ENCODE data around the gene USP6. TPM values are rescaled to one million over a fixed set of nuclear protein-coding genes. Genes with fewer than 3 reads are reported as not detected.
"Not testable (repeated sequence)": the region's sequence is repeated elsewhere in the genome, so short reads cannot be mapped to it uniquely, and the experiment has no call there.

USP6 gene
- total RNA-seq, 1 experiment from 2014 or later: 0.08 TPM

DNA sequence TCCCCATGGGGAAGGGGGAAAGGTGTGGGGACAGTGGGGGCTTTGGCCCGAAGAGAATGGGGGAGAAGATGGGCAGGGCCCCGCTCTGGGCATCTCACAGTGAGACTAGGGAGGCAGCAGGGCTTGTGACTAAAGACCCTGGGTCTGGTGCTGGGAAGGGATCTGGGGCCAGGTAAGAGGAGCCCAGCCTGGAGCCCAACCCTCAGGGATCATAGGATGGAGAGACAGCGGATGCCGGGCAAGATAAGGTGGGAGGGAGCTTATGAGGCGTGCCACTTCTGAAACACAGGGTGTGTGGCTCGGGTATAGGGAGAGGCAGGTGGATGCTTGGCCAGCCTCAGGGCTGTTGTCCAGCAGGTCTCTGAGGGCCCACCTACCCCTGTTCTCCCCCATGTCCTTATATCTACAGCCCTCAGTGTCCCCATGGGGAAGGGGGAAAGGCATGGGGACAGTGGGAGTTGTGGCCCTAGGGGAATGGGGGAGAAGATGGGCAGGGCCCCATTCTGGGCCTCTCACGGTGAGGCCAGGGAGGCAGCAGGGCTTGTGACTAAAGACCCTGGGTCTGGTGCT is 15.4 kb downstream of the USP6 start:
- Histone ChIP-seq H3K27ac (ENCODE audit: low read length) (no peak overlapping the region), H3K9me3 (ENCODE audit: control insufficient read depth, insufficient read depth, low read depth, low read length) (no peaks in the 10 kb centered on the region), H3K36me3 (ENCODE audit: control insufficient read depth, insufficient read depth, low read length) (no peaks in the 10 kb centered on the region), H3K4me1 (ENCODE audit: control insufficient read depth, insufficient read depth, low read length) (no peaks in the 10 kb centered on the region), H3K27me3 (ENCODE audit: control insufficient read depth, insufficient read depth, low read length) (no peaks in the 10 kb centered on the region), H3K4me3 (ENCODE audit: low read depth in 2 of 2, low read length in 2 of 2) (no peak overlapping the region)
- intact Hi-C loops (cut with micrococcal nuclease; ENCODE audit: unreplicated experiment): no loop called here
- ChIA-PET POLR2A (no interaction called here), CTCF (no interaction called here)
- in situ Hi-C loops (cut with HindIII; ENCODE audit: low pct_unique_long_range_greater_than_20kb, low sequenced_read_pairs): no loop called here
- no TSS peak for BruUV-seq (replicated peaks)
- DNase-seq (ENCODE audit: low read depth, low spot score): no peak
- ATAC-seq: no peak
- TF ChIP-seq POLR2AphosphoS5 (IDR thresholded peaks at IDR 0.05; ENCODE audit: low read depth, low read length): no peak
- TF ChIP-seq, protein P1, sequence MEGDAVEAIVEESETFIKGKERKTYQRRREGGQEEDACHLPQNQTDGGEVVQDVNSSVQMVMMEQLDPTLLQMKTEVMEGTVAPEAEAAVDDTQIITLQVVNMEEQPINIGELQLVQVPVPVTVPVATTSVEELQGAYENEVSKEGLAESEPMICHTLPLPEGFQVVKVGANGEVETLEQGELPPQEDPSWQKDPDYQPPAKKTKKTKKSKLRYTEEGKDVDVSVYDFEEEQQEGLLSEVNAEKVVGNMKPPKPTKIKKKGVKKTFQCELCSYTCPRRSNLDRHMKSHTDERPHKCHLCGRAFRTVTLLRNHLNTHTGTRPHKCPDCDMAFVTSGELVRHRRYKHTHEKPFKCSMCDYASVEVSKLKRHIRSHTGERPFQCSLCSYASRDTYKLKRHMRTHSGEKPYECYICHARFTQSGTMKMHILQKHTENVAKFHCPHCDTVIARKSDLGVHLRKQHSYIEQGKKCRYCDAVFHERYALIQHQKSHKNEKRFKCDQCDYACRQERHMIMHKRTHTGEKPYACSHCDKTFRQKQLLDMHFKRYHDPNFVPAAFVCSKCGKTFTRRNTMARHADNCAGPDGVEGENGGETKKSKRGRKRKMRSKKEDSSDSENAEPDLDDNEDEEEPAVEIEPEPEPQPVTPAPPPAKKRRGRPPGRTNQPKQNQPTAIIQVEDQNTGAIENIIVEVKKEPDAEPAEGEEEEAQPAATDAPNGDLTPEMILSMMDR (IDR thresholded peaks at IDR 0.05): no peak

DNA sequence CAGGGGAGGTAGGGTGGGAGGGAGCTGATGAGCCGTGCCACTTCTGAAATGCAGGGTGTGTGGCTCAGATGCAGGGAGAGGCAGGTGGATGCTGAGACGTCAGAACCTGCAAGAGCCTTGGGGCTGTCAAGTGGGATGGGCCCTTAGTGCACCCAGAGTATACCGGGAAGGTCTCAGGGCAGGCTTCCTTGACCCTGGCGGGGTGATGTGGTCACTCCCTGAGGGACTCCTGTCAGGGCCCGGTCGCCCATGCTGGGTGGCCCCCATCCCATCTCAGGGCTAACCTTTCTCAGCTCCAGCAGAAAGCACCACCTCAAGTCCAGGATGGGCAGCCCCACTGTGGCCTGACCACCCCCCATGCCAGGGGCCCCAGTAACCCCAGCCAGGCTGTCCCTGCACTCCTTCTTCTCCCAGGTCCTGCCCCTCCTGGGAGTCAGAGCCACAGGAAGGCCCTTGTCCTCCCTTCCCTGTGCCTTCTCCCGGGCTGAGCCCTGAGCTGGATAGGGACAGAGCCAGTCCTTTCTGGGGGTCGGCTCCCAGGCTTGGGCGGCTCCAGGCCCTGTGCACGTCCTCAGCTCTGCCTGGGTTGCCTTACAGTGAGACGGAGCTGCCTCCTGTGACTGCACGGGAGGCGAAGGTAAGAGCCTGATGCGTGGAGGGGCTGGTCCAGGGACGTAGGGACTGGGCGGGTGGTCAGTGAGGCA is 16.1 kb downstream of the USP6 start:
- H3K4me3 ChIP-seq (ENCODE audit: low read depth in 2 of 2, low read length in 2 of 2); BruUV-seq (replicated peaks); H3K27ac ChIP-seq (ENCODE audit: low read length); H3K36me3 ChIP-seq (ENCODE audit: control insufficient read depth, insufficient read depth, low read length); ATAC-seq; in situ Hi-C loops (cut with HindIII; ENCODE audit: low pct_unique_long_range_greater_than_20kb, low sequenced_read_pairs); H3K4me1 ChIP-seq (ENCODE audit: control insufficient read depth, insufficient read depth, low read length); DNase-seq (ENCODE audit: low read depth, low spot score); CTCF ChIA-PET; intact Hi-C loops (cut with micrococcal nuclease; ENCODE audit: unreplicated experiment); H3K27me3 ChIP-seq (ENCODE audit: control insufficient read depth, insufficient read depth, low read length); POLR2A ChIA-PET; H3K9me3 ChIP-seq (ENCODE audit: control insufficient read depth, insufficient read depth, low read depth, low read length): not testable (repeated sequence)

DNA sequence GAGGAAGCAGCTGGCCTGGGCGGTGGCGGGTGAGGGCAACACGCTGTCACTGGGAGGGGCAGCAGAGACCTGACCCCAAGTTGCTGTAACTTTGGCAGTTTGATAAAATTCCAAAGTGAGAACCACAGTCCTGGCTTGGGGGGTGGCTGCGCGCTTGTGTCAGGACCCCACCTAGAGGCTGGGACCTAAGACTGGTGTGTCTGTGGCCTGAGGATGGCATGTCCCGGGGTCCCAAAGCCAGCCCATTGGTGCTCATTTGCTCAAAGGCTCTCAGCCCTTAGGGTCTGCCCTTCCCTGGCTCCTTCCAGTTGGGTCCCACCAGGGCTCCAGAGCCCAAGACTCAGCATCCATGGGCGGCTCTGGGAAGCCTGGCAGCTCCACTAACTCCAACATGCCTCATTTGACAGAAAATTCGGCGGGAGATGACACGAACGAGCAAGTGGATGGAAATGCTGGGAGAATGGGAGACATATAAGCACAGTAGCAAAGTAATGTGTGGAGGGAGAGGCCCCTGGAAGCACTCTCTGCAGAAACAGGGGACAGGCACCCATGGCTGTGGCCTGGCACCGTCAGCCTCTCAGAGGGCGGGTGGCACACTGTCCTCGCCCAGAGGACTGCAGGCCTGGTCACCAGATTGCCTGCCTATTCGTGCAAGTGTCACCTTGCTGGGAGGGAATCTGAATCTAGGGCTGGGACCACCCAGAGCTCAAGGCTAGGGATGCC is 16.8 kb downstream of the USP6 start:
- H3K4me3 ChIP-seq (ENCODE audit: low read depth in 2 of 2, low read length in 2 of 2); H3K9me3 ChIP-seq (ENCODE audit: control insufficient read depth, insufficient read depth, low read depth, low read length); H3K27me3 ChIP-seq (ENCODE audit: control insufficient read depth, insufficient read depth, low read length); ATAC-seq; H3K4me1 ChIP-seq (ENCODE audit: control insufficient read depth, insufficient read depth, low read length); in situ Hi-C loops (cut with HindIII; ENCODE audit: low pct_unique_long_range_greater_than_20kb, low sequenced_read_pairs); BruUV-seq (replicated peaks); H3K27ac ChIP-seq (ENCODE audit: low read length); POLR2A ChIA-PET; H3K36me3 ChIP-seq (ENCODE audit: control insufficient read depth, insufficient read depth, low read length); intact Hi-C loops (cut with micrococcal nuclease; ENCODE audit: unreplicated experiment); DNase-seq (ENCODE audit: low read depth, low spot score); CTCF ChIA-PET: not testable (repeated sequence)

DNA sequence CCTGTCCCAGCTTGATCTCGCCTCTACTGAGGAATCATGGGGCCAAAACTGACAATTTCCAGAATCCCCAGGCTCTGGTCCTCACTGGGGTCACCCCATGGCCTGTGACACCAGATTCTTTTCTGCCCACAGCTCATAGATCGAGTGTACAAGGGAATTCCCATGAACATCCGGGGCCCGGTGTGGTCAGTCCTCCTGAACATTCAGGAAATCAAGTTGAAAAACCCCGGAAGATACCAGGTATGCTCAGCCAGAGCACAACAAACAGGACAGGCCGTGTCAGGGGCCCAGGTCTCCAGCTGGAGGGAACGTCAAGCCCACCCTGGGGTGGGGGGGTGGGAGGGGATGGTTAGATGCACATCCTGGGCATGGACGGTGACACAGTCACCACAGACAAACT is 17.5 kb downstream of the USP6 start:
- in situ Hi-C loops (cut with HindIII; ENCODE audit: low pct_unique_long_range_greater_than_20kb, low sequenced_read_pairs) (no loop called here), intact Hi-C loops (cut with micrococcal nuclease; ENCODE audit: unreplicated experiment) (no loop called here)
- H3K4me3 ChIP-seq (ENCODE audit: low read depth in 2 of 2, low read length in 2 of 2): no peak overlapping the region
- ChIA-PET CTCF (no interaction called here), POLR2A (no interaction called here)
- ATAC-seq (no peak), DNase-seq (ENCODE audit: low read depth, low spot score) (no peak)
- no peaks in the 10 kb centered on the region for H3K27me3 ChIP-seq (ENCODE audit: control insufficient read depth, insufficient read depth, low read length)
- no peak overlapping the region for H3K27ac ChIP-seq (ENCODE audit: low read length)
- no peaks in the 10 kb centered on the region for H3K4me1 ChIP-seq (ENCODE audit: control insufficient read depth, insufficient read depth, low read length)
- BruUV-seq (replicated peaks): no TSS peak
- TF ChIP-seq, protein P1 (IDR thresholded peaks at IDR 0.05): no peak
- TF ChIP-seq TCF7L2 (IDR thresholded peaks at IDR 0.05; ENCODE audit: low read depth, low read length): no peak
- no peak for TF ChIP-seq SIN3A (IDR thresholded peaks at IDR 0.05; ENCODE audit: borderline replicate concordance, insufficient read depth, low read depth, low read length)
- TF ChIP-seq POLR2AphosphoS5 (IDR thresholded peaks at IDR 0.05; ENCODE audit: low read depth, low read length): no peak
- TF ChIP-seq, protein P2, sequence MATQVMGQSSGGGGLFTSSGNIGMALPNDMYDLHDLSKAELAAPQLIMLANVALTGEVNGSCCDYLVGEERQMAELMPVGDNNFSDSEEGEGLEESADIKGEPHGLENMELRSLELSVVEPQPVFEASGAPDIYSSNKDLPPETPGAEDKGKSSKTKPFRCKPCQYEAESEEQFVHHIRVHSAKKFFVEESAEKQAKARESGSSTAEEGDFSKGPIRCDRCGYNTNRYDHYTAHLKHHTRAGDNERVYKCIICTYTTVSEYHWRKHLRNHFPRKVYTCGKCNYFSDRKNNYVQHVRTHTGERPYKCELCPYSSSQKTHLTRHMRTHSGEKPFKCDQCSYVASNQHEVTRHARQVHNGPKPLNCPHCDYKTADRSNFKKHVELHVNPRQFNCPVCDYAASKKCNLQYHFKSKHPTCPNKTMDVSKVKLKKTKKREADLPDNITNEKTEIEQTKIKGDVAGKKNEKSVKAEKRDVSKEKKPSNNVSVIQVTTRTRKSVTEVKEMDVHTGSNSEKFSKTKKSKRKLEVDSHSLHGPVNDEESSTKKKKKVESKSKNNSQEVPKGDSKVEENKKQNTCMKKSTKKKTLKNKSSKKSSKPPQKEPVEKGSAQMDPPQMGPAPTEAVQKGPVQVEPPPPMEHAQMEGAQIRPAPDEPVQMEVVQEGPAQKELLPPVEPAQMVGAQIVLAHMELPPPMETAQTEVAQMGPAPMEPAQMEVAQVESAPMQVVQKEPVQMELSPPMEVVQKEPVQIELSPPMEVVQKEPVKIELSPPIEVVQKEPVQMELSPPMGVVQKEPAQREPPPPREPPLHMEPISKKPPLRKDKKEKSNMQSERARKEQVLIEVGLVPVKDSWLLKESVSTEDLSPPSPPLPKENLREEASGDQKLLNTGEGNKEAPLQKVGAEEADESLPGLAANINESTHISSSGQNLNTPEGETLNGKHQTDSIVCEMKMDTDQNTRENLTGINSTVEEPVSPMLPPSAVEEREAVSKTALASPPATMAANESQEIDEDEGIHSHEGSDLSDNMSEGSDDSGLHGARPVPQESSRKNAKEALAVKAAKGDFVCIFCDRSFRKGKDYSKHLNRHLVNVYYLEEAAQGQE (IDR thresholded peaks at IDR 0.05; ENCODE audit: insufficient read depth in 1 of 2, low read depth in 2 of 2, low read length in 1 of 2): no peak
- no peaks in the 10 kb centered on the region for H3K9me3 ChIP-seq (ENCODE audit: control insufficient read depth, insufficient read depth, low read depth, low read length)
- no peaks in the 10 kb centered on the region for H3K36me3 ChIP-seq (ENCODE audit: control insufficient read depth, insufficient read depth, low read length)
